AG10803 (cell line): Measurements from ENCODE around the gene PEX12.
"Not testable (repeated sequence)": the region's sequence is repeated elsewhere in the genome, so short reads cannot be mapped to it uniquely, and the experiment has no call there.

Source experiments
- DNase-seq: peaks from one replicate; pipeline ENCODE4 v3.0.0; 2010; ENCODE audit warnings: low read depth
- H3K4me3 ChIP-seq: 2 replicates; pipeline ENCODE4 v1.5.1; 2011; ENCODE audit warnings: mild to moderate bottlenecking, low read length, control low read depth
- TF ChIP-seq, protein P1 (sequence below): conservative IDR thresholded peaks from 2 replicates; pipeline ENCODE4 v1.5.1; 2011; ENCODE audit warnings: mild to moderate bottlenecking, low read length, control low read depth, inconsistent platforms

PEX12 gene

DNA sequence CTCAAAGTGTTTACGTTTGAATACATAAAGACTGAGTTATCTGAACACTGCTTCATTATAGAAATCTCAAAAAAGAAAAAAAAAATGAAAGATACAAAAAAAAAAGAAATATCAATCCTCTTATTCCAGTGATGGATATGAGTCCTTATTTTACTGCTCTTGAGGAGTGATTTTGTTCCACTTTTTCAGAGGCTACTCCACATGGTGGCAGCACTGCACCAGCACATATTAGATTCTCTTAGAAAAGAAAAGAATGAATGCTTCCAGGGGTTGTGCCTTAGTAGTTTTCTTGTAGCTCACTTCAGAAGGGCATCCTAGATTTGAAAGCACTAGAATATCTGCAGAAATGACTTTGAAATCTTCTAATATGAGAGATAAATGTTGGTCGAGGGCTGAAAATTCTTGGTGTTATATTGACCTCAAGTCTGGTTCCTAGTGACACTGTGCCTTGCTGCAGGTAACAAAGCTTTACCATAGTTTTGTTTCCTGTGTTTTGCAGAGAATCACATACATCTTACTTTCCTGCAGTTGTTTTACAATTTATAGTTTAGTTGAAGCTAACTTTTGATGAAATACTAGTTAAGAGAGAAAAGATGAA lies 34.7 kb upstream of the PEX12 start:
- no peak overlapping the region for H3K4me3 ChIP-seq
- TF ChIP-seq, protein P1, sequence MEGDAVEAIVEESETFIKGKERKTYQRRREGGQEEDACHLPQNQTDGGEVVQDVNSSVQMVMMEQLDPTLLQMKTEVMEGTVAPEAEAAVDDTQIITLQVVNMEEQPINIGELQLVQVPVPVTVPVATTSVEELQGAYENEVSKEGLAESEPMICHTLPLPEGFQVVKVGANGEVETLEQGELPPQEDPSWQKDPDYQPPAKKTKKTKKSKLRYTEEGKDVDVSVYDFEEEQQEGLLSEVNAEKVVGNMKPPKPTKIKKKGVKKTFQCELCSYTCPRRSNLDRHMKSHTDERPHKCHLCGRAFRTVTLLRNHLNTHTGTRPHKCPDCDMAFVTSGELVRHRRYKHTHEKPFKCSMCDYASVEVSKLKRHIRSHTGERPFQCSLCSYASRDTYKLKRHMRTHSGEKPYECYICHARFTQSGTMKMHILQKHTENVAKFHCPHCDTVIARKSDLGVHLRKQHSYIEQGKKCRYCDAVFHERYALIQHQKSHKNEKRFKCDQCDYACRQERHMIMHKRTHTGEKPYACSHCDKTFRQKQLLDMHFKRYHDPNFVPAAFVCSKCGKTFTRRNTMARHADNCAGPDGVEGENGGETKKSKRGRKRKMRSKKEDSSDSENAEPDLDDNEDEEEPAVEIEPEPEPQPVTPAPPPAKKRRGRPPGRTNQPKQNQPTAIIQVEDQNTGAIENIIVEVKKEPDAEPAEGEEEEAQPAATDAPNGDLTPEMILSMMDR = peak; percentile 76
- peak; percentile 51 for DNase-seq

DNA sequence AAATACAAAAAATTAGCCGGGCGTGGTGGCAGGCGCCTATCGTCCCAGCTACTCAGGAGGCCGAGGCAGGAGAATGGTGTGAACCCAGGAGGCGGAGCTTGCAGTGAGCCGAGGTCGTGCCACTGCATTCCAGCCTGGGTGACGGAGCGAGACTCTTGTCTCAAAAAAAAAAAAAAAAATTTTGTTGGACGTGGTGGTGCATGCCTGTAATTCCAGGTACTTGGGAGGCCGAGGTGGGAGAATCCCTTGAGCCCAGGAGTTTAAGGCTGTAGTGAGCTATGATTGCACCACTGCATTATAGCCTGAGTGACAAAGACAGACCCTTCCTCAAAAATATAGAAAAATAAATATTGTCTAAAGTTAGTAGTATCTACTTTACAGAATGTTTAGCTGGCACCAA lies 32.4 kb upstream of the PEX12 start:
- not testable (repeated sequence) for DNase-seq, H3K4me3 ChIP-seq

DNA sequence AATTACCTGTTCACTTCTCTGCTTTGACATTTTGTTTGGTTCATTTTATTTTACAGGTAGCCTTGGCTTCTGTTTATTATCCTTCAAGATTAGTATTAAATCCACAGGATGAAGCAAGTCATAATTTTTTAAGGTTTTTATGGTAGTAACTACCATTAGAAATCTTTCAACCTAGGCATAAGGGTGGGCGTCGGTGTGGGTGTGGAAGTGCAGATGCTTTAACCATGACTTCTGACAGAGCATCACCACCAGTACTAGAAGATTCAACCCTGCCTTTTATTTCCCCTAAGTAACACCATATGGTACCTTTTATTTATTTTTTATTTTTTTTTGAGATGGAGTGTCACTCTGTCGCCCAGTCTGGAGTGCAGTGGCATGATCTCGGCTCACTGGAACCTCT lies 31.5 kb upstream of the PEX12 start:
- no peak for DNase-seq
- TF ChIP-seq, protein P1 = no peak
- no peak overlapping the region for H3K4me3 ChIP-seq

DNA sequence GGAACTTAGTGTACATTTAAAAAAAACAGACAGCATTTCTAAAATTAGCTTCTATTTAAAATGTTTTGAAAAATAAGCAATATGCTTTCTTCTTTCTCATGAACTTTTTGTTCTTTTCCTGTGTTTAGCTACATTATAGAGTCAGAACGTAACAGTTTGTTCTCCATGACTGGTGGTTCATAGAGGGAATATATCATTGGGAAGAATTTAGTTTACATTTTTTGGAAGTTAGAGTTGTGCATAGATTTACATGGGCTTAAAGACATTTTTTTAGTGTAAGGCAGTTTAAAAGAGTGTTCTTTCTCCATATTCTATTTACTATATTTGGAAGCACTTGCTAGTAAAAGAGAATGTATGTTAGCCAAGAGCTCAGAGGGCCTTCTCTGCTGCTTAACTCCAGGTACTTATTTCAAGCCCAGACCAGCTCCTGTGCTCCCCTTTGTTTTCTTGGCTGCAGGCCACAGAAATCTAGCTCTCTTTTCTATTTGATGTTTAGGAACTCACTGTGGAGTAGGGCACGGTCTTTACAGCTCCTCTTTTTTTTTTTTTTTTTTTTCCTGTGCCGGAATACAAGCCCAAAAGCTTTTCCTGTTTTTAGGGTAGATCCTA lies 29.0 kb upstream of the PEX12 start:
- no peak for DNase-seq
- no peak overlapping the region for H3K4me3 ChIP-seq
- TF ChIP-seq, protein P1 = no peak

DNA sequence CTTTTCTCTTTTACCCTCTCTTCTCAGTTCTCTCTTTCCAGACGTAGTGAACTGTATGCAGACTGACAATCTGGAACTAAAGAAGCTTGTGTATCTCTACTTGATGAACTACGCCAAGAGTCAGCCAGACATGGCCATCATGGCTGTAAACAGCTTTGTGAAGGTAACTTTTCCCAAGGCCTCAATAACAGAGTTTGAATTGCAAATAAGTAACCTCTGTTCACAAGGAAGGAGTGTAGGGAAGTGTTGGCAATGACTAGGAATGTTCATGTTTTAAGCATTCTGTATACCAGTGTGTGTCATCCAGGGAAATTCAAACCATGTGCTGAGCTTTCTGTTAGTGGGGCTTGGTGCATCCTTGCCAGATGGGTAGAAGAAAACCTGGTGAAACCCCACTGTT lies 27.3 kb upstream of the PEX12 start:
- DNase-seq = peak; percentile 82
- TF ChIP-seq, protein P1 = no peak
- no peak overlapping the region for H3K4me3 ChIP-seq

DNA sequence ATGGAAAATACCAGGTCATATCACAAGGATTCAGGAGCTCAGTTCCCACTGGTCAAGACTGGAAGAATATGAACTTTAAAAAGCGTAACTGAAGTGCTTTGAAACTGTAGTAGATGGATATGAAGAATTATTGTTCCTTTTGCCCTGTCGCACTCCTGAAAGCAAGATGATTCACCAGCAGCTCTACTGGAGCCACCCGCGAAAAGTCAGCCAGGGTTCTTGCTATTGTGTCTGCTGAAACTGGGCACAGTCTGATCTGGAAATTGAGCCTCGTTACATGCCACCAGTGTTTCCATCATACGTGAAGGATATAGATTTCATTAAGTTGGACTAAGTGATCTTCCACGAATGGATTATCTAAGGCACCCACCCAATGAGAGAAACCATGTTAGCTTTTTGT lies 25.3 kb upstream of the PEX12 start:
- TF ChIP-seq, protein P1 = no peak
- no peak overlapping the region for H3K4me3 ChIP-seq
- DNase-seq = no peak

DNA sequence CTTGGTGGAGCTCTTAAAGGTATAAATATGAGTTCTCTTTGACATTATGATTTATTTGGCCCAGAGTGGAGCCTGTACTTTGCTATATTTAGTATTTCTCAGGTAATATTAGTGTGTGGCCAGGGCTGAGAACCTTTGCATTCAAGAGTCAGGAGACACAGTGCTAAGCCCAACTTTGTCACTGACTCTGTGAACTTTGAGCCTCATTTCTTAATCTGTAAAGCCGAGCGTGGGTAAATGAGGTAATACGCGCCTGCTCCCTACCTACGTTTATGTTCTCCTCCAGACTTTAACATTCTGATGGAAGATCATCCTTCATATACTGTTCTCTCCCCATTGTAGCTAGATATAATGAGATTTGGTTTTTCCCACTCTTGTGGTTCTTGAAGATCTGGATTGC lies 19.2 kb upstream of the PEX12 start:
- H3K4me3 ChIP-seq = no peak overlapping the region
- TF ChIP-seq, protein P1 = no peak
- no peak for DNase-seq
